ENCODE results near the gene MUC5AC.

DNA sequence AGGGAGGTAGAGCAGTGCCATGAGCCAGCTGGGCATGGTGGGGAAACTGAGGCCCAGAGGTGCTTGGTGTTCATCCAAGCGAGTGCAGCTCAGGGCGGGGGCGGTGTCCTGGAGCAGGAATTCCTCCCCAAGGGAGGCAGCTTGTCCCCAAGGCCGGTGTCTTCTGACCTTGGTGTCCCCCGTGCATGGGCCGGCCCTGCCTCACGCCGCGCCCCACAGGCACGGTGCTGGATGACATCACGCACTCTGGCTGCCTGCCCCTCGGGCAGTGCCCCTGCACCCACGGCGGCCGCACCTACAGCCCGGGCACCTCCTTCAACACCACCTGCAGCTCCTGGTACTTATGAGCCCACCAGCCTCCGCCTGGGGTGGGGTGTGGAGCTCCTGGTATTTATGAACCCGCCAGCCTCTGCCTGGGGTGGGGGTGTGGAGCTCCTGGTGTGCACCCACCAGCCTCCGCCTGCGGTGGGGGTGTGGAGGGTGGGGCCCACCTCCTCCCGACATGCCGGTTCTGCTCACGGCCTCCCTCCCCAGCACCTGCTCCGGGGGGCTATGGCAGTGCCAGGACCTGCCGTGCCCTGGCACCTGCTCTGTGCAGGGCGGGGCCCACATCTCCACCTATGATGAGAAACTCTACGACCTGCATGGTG lies 71.8 kb downstream of the MUC5AC start:
- no peak for TF ChIP-seq POLR2A (IDR thresholded peaks at IDR 0.05; ENCODE audit: extremely low read depth, insufficient read length)
- TF ChIP-seq, protein P1, sequence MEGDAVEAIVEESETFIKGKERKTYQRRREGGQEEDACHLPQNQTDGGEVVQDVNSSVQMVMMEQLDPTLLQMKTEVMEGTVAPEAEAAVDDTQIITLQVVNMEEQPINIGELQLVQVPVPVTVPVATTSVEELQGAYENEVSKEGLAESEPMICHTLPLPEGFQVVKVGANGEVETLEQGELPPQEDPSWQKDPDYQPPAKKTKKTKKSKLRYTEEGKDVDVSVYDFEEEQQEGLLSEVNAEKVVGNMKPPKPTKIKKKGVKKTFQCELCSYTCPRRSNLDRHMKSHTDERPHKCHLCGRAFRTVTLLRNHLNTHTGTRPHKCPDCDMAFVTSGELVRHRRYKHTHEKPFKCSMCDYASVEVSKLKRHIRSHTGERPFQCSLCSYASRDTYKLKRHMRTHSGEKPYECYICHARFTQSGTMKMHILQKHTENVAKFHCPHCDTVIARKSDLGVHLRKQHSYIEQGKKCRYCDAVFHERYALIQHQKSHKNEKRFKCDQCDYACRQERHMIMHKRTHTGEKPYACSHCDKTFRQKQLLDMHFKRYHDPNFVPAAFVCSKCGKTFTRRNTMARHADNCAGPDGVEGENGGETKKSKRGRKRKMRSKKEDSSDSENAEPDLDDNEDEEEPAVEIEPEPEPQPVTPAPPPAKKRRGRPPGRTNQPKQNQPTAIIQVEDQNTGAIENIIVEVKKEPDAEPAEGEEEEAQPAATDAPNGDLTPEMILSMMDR (IDR thresholded peaks at IDR 0.05; ENCODE audit: low read depth, low read length) = no peak

All from NB4 (cell line).